Bronchial epithelial cell (primary cell): Measurements from ENCODE around the gene MED4. TPM values are rescaled to one million over a fixed set of nuclear protein-coding genes. Genes with fewer than 3 reads are reported as not detected.

Experiments
- DNase-seq: peaks from one replicate; pipeline ENCODE4 v3.0.0-alpha.2; 2010; ENCODE audit warnings: low read depth
- FAIRE-seq: peaks from 2 replicates; lab custom pipeline; 2011; peaks lifted over from hg19 to GRCh38; lab: Jason Lieb, UNC
- H3K27me3 ChIP-seq: 2 replicates; pipeline ENCODE4 v1.5.1; 2011; ENCODE audit warnings: low read length; ENCODE audit not compliant: control insufficient read depth, insufficient read depth
- H3K36me3 ChIP-seq: 2 replicates; pipeline ENCODE4 v1.5.1; 2011; ENCODE audit warnings: low read length; ENCODE audit not compliant: control insufficient read depth, insufficient read depth
- H3K4me3 ChIP-seq: 2 replicates; pipeline ENCODE4 v1.5.1; 2011; ENCODE audit warnings: mild to moderate bottlenecking, low read depth, low read length, control low read depth
- CTCF ChIP-seq: IDR thresholded peaks from 2 replicates; pipeline ENCODE4 v1.5.1; 2011; ENCODE audit warnings: mild to moderate bottlenecking, moderate library complexity, low read length, control low read depth, inconsistent platforms; ENCODE audit not compliant: insufficient read depth, severe bottlenecking
- total RNA-seq: library from RNA; depleted of rRNA; stranded (reverse); fragments of >200 nt; gene quantifications from 2 replicates; pipeline ENCODE4 v1.2.1, GENCODE V29; 2014

Gene MED4
- total RNA-seq, 1 donor from 2014 or later = 24.5 TPM

GRCh38 chr13:48131533-48131932, 36.6 kb upstream of the MED4 start:
- peak; percentile 79 for DNase-seq
- Histone ChIP-seq H3K27me3 (no peaks in the 10 kb centered on the region), H3K36me3 (no peaks in the 10 kb centered on the region), H3K4me3 (no peak overlapping the region)
- no peak for FAIRE-seq
- TF ChIP-seq CTCF = no peak

- peak; percentile 65 for TF ChIP-seq CTCF
- no peaks in the 10 kb centered on the region for H3K27me3 ChIP-seq
- DNase-seq (peak; percentile 80), FAIRE-seq (no peak)
- no peak overlapping the region for H3K4me3 ChIP-seq
- no peaks in the 10 kb centered on the region for H3K36me3 ChIP-seq
Observed at GRCh38 chr13:48126944-48127830, 32.3 kb upstream of the MED4 start.

- no peak for DNase-seq
- H3K27me3 ChIP-seq = no peaks in the 10 kb centered on the region
- no peak overlapping the region for H3K4me3 ChIP-seq
- TF ChIP-seq CTCF = no peak
- H3K36me3 ChIP-seq = no peaks in the 10 kb centered on the region
- FAIRE-seq = no peak
Observed at GRCh38 chr13:48125794-48126228, 30.9 kb upstream of the MED4 start.

GRCh38 chr13:48123812-48124211, 28.9 kb upstream of the MED4 start:
- Histone ChIP-seq H3K27me3 (no peaks in the 10 kb centered on the region), H3K36me3 (no peaks in the 10 kb centered on the region), H3K4me3 (no peak overlapping the region)
- no peak for FAIRE-seq
- no peak for TF ChIP-seq CTCF
- peak; percentile 43 for DNase-seq

- TF ChIP-seq CTCF = no peak
- H3K36me3 ChIP-seq = no peaks in the 10 kb centered on the region
- FAIRE-seq = no peak
- H3K4me3 ChIP-seq = no peak overlapping the region
- DNase-seq = no peak
- no peaks in the 10 kb centered on the region for H3K27me3 ChIP-seq
Observed at GRCh38 chr13:48121733-48122132, 26.8 kb upstream of the MED4 start.
